ENCODE measurements around the gene KCTD2. TPM values are rescaled to one million over a fixed set of nuclear protein-coding genes. Genes with fewer than 3 reads are reported as not detected.
A peak's percentile ranks its signal among the peaks of the same experiment; 100 is the strongest.

Gene KCTD2
- total and polyA plus RNA-seq, 2 of the 13 experiments (the other 11 are each of a cell fraction or from before 2014, with no cell fraction given): 28.3 to 32.6 TPM

GRCh38 chr17:75033346-75034235, 13.4 kb upstream of the KCTD2 start (continued):
- TF ChIP-seq USF2 (IDR thresholded peaks at IDR 0.05; ENCODE audit: low read depth, low read length) (peak; percentile 64; the same call in 1 of the 2 replicates), USF2 (CRISPR knock-in tag; IDR thresholded peaks at IDR 0.05; ENCODE audit: borderline replicate concordance) (peak; percentile 80), ZNF772 (CRISPR knock-in tag; IDR thresholded peaks at IDR 0.05) (peak; percentile 79; the same call in 1 of the 2 replicates), ZNF703 (CRISPR knock-in tag; IDR thresholded peaks at IDR 0.05; ENCODE audit: borderline replicate concordance) (0 out of 2 replicates have a peak, but pooled peaks have one; percentile 25), YY1 (IDR thresholded peaks at IDR 0.05; ENCODE audit: insufficient read depth, insufficient replicate concordance, low read depth, low read length) (peak; percentile 69), SP4 (CRISPR knock-in tag; IDR thresholded peaks at IDR 0.05) (peak; percentile 31), PITX1 (CRISPR knock-in tag; IDR thresholded peaks at IDR 0.05) (peak; percentile 77; the same call in 1 of the 2 replicates), PHF8 (CRISPR knock-in tag; IDR thresholded peaks at IDR 0.05) (no peak), NKX3-1 (CRISPR knock-in tag; IDR thresholded peaks at IDR 0.05) (peak; percentile 74; the same call in 1 of the 2 replicates), CENPT (CRISPR knock-in tag; IDR thresholded peaks at IDR 0.05; ENCODE audit: low read depth) (no peak), ZNF746 (CRISPR knock-in tag; IDR thresholded peaks at IDR 0.05) (peak; percentile 75), ONECUT2 (CRISPR knock-in tag; IDR thresholded peaks at IDR 0.05) (no peak; the same call in 1 of the 2 replicates), AHDC1 (CRISPR knock-in tag; IDR thresholded peaks at IDR 0.05; ENCODE audit: borderline replicate concordance) (no peak), ATM (IDR thresholded peaks at IDR 0.05; ENCODE audit: borderline replicate concordance) (no peak), TFDP2 (CRISPR knock-in tag; IDR thresholded peaks at IDR 0.05) (peak; percentile 94), NFYB (CRISPR knock-in tag; IDR thresholded peaks at IDR 0.05) (peak; percentile 46; the same call in 1 of the 2 replicates), PAWR (CRISPR knock-in tag; IDR thresholded peaks at IDR 0.05; ENCODE audit: borderline replicate concordance) (peak; percentile 96), U2AF2 (IDR thresholded peaks at IDR 0.05; ENCODE audit: low read depth, low read length) (no peak), MAFG (CRISPR knock-in tag; IDR thresholded peaks at IDR 0.05) (no peak), GATA4 (IDR thresholded peaks at IDR 0.05; ENCODE audit: borderline replicate concordance, low read depth) (no peak), ZNF724P (CRISPR knock-in tag; IDR thresholded peaks at IDR 0.05; ENCODE audit: borderline replicate concordance) (no peak)

All from HepG2 (cell line).